Naive thymus-derived CD4-positive, alpha-beta T cell (primary cell): Measurements from ENCODE around the gene CATSPER3. TPM values are rescaled to one million over a fixed set of nuclear protein-coding genes. Genes with fewer than 3 reads are reported as not detected.
A peak's percentile ranks its signal among the peaks of the same experiment; 100 is the strongest.
"Not testable (repeated sequence)": the region's sequence is repeated elsewhere in the genome, so short reads cannot be mapped to it uniquely, and the experiment has no call there.

Experiments
- ATAC-seq: fragments of 150-1000 bp; cut with Tn5 transposase; 2 replicates; pipeline ENCODE4 v1.10.0; 2021; ENCODE audit warnings: mild to moderate bottlenecking, moderate library complexity
- CTCF ChIA-PET: fragments of 350-600 bp; sonication (Branson Sonifier 250); formaldehyde crosslinking; loops from one replicate; lab custom pipeline; 2021; ENCODE audit warnings: antibody characterized with exemption; lab: Charles Lee
- POLR2A ChIA-PET: fragments of 350-600 bp; sonication (Branson Sonifier 250); formaldehyde crosslinking; loops from one replicate; lab custom pipeline; 2021; ENCODE audit warnings: antibody characterized with exemption, inconsistent platforms; lab: Charles Lee
- DNase-seq, 9 donors: peaks; one replicate each; pipeline versions ENCODE4 v3.0.0 to v3.0.0-alpha.2; 2020 to 2022; ENCODE audit warnings: mixed read lengths in 1 of 9
- H3K27ac ChIP-seq: one replicate; pipeline ENCODE4 v1.7.0; 2013; ENCODE audit warnings: mild to moderate bottlenecking, low read depth, low read length, moderate library complexity
- H3K27me3 ChIP-seq, 2 donors: one replicate each; pipeline ENCODE4 v1.7.0; 2013; ENCODE audit warnings: low read length in 2 of 2, mild to moderate bottlenecking in 2 of 2, moderate library complexity in 2 of 2; ENCODE audit not compliant: control insufficient read depth in 2 of 2, insufficient read depth in 2 of 2
- H3K36me3 ChIP-seq, 3 experiments: 1 replicate in 2 of 3; 2 replicates in 1 of 3; pipeline ENCODE4 v1.7.0; 2013; ENCODE audit warnings: low read length in 3 of 3, mild to moderate bottlenecking in 3 of 3, moderate library complexity in 1 of 3; ENCODE audit not compliant: insufficient read depth in 3 of 3, control insufficient read depth in 2 of 3
- H3K4me1 ChIP-seq, 2 donors: one replicate each; pipeline ENCODE4 v1.7.0; 2013; ENCODE audit warnings: low read length in 2 of 2, mild to moderate bottlenecking in 2 of 2, moderate library complexity in 1 of 2; ENCODE audit not compliant: control insufficient read depth in 2 of 2, insufficient read depth in 2 of 2
- H3K4me3 ChIP-seq: 2 replicates; pipeline ENCODE4 v1.7.0; 2013; ENCODE audit warnings: mild to moderate bottlenecking, low read length
- H3K9me3 ChIP-seq, 3 experiments: 1 replicate in 2 of 3; 2 replicates in 1 of 3; pipeline ENCODE4 v1.7.0; 2013; ENCODE audit warnings: low read length in 3 of 3; ENCODE audit not compliant: control insufficient read depth in 2 of 3
- H3K27ac Mint-ChIP-seq, 9 donors: one replicate each; pipeline ENCODE4 v1.8.0; 2020 to 2022; ENCODE audit warnings: mixed read lengths in 9 of 9, mild to moderate bottlenecking in 8 of 9, moderate library complexity in 5 of 9, inconsistent platforms in 2 of 9
- H3K27me3 Mint-ChIP-seq, 5 donors: one replicate each; pipeline ENCODE4 v1.8.0; 2021 to 2022; ENCODE audit warnings: mixed read lengths in 5 of 5, mild to moderate bottlenecking in 1 of 5
- H3K36me3 Mint-ChIP-seq, 5 donors: one replicate each; pipeline ENCODE4 v1.8.0; 2020 to 2022; ENCODE audit warnings: mixed read lengths in 5 of 5, mild to moderate bottlenecking in 3 of 5, inconsistent platforms in 1 of 5
- H3K4me1 Mint-ChIP-seq, 7 donors: one replicate each; pipeline ENCODE4 v1.8.0; 2020 to 2022; ENCODE audit warnings: mixed read lengths in 7 of 7, mild to moderate bottlenecking in 3 of 7, inconsistent platforms in 1 of 7
- H3K4me3 Mint-ChIP-seq, 10 donors: one replicate each; pipeline ENCODE4 v1.8.0; 2020 to 2022; ENCODE audit warnings: mild to moderate bottlenecking in 10 of 10, mixed read lengths in 10 of 10, moderate library complexity in 6 of 10, inconsistent platforms in 2 of 10
- H3K9me3 Mint-ChIP-seq, 11 donors: one replicate each; pipeline ENCODE4 v1.8.0; 2020 to 2022; ENCODE audit warnings: mixed read lengths in 11 of 11, mild to moderate bottlenecking in 4 of 11, inconsistent platforms in 1 of 11, moderate library complexity in 1 of 11
- intact Hi-C, 2 donors: fragments of 100-400 bp; cut with micrococcal nuclease; formaldehyde crosslinking; loops; one replicate each; pipeline ENCODE4 v1.15.1; 2023
- polyA plus RNA-seq, 2 donors: library from polyadenylated mRNA; unstranded; fragments of 300-500 nt; fragmentation: Illumina TruSeq; gene quantifications; one replicate each; pipeline ENCODE4 v1.2.3, GENCODE V29; 2021
- total RNA-seq, 6 experiments: library from RNA in 5 of 6; stranded (reverse) in 5 of 6; gene quantifications; 1 replicate in 5 of 6; 2 replicates in 1 of 6; pipeline ENCODE4 v1.2.3 and lab custom pipeline; 2021 to 2026

CATSPER3 gene
- total and polyA plus RNA-seq, 7 experiments from 2014 or later, result 0.45 to 1.5 (median 0.81) TPM

DNA sequence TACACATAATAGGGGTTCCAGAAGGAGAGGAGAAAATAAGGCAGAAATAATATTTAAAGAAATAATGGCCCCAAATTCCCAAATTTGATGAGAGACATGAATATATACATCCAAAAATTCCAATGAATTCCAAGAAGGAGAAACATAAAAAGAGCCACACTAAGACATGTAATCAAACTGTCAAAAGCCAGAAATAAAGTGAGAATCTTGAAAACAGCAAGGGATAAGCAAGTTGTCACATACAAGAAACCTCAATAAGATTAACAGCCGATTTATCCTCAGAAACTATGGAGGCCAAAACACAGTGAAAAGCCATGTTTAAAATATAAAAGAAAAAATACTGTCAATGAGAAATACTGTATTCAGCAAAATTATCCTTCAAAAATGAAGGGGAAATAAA is 14.5 kb downstream of the CATSPER3 start:
- Mint-ChIP-seq H3K9me3 (peaks cover 11 to 59% (median 31%) of the 10 kb centered on the region in 11 donors), H3K27ac (no peak overlapping the region), H3K36me3 (peaks cover 6 to 28% (median 13%) of the 10 kb centered on the region in 5 donors), H3K4me1 (peaks cover 0 to 2% (median 0%) of the 10 kb centered on the region in 7 donors), H3K4me3 (no peak overlapping the region), H3K27me3 (peaks cover 0 to 10% (median 6%) of the 10 kb centered on the region in 5 donors)
- no peak for ATAC-seq
- no peak overlapping the region for H3K27ac ChIP-seq
- H3K4me3 ChIP-seq, result no peak overlapping the region
- DNase-seq, result no peak
- H3K4me1 ChIP-seq, result no peaks in the 10 kb centered on the region
- H3K36me3 ChIP-seq, result no peaks in the 10 kb centered on the region
- intact Hi-C loops, result no loop called here
- no peaks in the 10 kb centered on the region for H3K27me3 ChIP-seq
- CTCF ChIA-PET, result no interaction called here
- POLR2A ChIA-PET, result no interaction called here
- H3K9me3 ChIP-seq, result peaks cover 0 to 8% (median 0%) of the 10 kb centered on the region in 3 experiments

DNA sequence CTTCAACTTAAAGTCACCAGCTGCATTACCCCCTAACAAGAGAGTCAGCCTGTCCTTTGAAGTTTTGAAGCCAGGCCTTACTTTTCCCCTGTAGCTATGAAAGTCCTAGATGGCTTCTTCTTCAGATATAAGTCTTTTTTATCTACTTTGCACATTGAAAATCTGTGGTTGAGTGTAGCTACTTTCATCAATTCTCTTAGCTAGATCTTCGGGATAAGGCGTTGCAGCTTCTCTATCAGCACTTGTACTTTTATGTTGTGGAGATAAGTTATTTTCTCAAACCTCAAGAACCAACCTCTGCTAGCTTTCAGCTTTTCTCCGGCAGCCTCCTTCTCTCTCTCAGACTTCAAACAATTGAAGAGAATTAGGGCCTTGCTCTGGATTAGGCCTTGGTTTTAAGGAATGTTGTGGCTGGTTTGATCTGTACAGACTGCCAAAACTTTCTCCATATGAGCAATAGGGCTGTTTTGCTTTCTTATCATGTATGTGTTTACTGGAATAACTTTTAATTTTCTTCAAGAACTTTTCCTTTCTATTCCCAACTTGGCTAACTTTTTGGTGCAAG is 21.6 kb downstream of the CATSPER3 start:
- DNase-seq (peak in 1 of 9 donors; percentile 4), ATAC-seq (no peak)
- no peak overlapping the region for H3K4me3 Mint-ChIP-seq
- no peaks in the 10 kb centered on the region for H3K4me1 ChIP-seq
- H3K36me3 ChIP-seq, result no peaks in the 10 kb centered on the region
- no peaks in the 10 kb centered on the region for H3K27me3 ChIP-seq
- H3K9me3 ChIP-seq, result no peaks in the 10 kb centered on the region
- ChIA-PET CTCF (no interaction called here), POLR2A (no interaction called here)
- H3K36me3 Mint-ChIP-seq, result peaks cover 0 to 7% (median 0%) of the 10 kb centered on the region in 5 donors
- H3K27ac ChIP-seq, result no peak overlapping the region
- H3K9me3 Mint-ChIP-seq, result no peaks in the 10 kb centered on the region
- H3K27me3 Mint-ChIP-seq, result peaks cover 0 to 30% (median 0%) of the 10 kb centered on the region in 5 donors
- intact Hi-C loops, result no loop called here
- no peak overlapping the region for H3K4me3 ChIP-seq
- peaks cover 0 to 20% (median 8%) of the 10 kb centered on the region in 7 donors for H3K4me1 Mint-ChIP-seq
- no peak overlapping the region for H3K27ac Mint-ChIP-seq

DNA sequence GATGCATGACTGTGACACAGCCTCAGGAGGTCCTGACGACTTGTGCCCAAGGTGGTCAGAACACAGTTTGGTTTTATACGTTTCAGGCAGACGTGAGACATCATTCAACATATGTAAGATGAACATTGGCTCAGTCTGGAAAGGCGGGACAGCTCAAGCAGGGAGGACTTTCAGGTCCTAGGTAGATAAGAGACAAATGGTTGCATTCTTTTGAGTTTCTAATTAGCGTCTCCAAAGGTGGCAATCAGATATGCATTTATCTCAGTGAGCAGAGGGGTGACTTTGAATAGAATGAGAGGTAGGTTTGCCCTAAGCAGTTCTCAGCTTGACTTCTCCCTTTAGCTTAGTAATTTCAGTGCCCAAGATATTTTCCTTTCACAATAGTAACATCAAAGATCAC is 22.5 kb downstream of the CATSPER3 start:
- H3K36me3 Mint-ChIP-seq, H3K4me1 ChIP-seq, H3K27me3 ChIP-seq, H3K9me3 Mint-ChIP-seq, H3K27ac ChIP-seq, POLR2A ChIA-PET, H3K9me3 ChIP-seq, intact Hi-C loops, H3K4me3 ChIP-seq, ATAC-seq, CTCF ChIA-PET, H3K36me3 ChIP-seq, H3K4me3 Mint-ChIP-seq, DNase-seq, H3K27ac Mint-ChIP-seq: not testable (repeated sequence)
- Mint-ChIP-seq H3K4me1 (peaks cover 0 to 20% (median 8%) of the 10 kb centered on the region in 7 donors), H3K27me3 (peaks cover 0 to 36% (median 0%) of the 10 kb centered on the region in 5 donors)

DNA sequence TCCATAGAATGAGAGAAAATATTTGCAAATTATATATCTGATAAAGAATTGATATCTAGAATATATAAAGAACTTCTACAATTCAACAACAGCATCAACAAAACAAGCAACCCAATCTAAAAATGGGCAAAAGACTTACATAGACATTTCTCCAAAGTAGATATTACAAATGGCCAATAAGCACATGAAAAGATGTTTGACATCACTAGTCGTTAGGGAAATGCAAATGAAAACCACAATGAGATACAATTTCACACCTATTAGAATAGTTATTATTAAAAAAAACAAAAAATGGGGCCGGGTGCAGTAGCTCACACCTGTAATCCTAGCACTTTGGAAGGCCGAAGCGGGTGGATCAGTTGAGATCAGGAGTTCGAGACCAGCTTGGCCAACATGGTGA is 24.4 kb downstream of the CATSPER3 start:
- Histone ChIP-seq H3K4me3 (no peak overlapping the region), H3K9me3 (no peaks in the 10 kb centered on the region), H3K4me1 (no peaks in the 10 kb centered on the region), H3K27ac (no peak overlapping the region), H3K27me3 (no peaks in the 10 kb centered on the region), H3K36me3 (no peaks in the 10 kb centered on the region)
- ATAC-seq, result no peak
- no peak for DNase-seq
- ChIA-PET CTCF (no interaction called here), POLR2A (no interaction called here)
- Mint-ChIP-seq H3K27ac (no peak overlapping the region), H3K9me3 (no peaks in the 10 kb centered on the region), H3K36me3 (peaks cover 0 to 5% (median under 1%) of the 10 kb centered on the region in 5 donors), H3K4me3 (no peak overlapping the region), H3K4me1 (peaks cover 0 to 20% (median 8%) of the 10 kb centered on the region in 7 donors), H3K27me3 (peaks cover 0 to 31% (median 0%) of the 10 kb centered on the region in 5 donors)
- intact Hi-C loops, result no loop called here

DNA sequence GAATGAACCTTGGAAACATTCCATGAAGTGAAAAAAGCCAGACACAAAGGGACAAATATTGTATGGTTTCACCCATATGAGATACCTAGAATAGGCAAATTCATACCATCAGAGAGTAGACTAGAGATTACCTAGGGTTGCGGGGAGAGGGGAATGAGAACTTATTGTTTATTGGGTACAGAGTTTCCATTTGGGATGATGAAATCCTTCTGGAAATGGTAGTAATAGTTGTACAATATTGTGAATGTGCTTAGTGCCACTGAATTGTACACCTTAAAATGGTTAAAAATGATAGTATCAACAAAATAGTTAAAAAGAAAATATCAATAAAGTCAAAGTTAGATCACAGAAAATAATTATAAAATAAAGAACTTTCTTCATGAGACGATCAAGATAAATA is 25.5 kb downstream of the CATSPER3 start:
- ATAC-seq (no peak), DNase-seq (no peak)
- Histone ChIP-seq H3K36me3 (no peaks in the 10 kb centered on the region), H3K9me3 (no peaks in the 10 kb centered on the region), H3K27ac (no peak overlapping the region), H3K27me3 (no peaks in the 10 kb centered on the region), H3K4me3 (no peak overlapping the region), H3K4me1 (no peaks in the 10 kb centered on the region)
- ChIA-PET POLR2A (no interaction called here), CTCF (no interaction called here)
- peaks cover 0 to 19% (median 7%) of the 10 kb centered on the region in 7 donors for H3K4me1 Mint-ChIP-seq
- H3K9me3 Mint-ChIP-seq, result peaks cover 0 to 2% (median 0%) of the 10 kb centered on the region in 11 donors
- H3K4me3 Mint-ChIP-seq, result no peak overlapping the region
- H3K36me3 Mint-ChIP-seq, result peaks cover 0 to 10% (median 5%) of the 10 kb centered on the region in 5 donors
- H3K27ac Mint-ChIP-seq, result no peak overlapping the region
- peaks cover 0 to 28% (median 0%) of the 10 kb centered on the region in 5 donors for H3K27me3 Mint-ChIP-seq
- intact Hi-C loops, result no loop called here

DNA sequence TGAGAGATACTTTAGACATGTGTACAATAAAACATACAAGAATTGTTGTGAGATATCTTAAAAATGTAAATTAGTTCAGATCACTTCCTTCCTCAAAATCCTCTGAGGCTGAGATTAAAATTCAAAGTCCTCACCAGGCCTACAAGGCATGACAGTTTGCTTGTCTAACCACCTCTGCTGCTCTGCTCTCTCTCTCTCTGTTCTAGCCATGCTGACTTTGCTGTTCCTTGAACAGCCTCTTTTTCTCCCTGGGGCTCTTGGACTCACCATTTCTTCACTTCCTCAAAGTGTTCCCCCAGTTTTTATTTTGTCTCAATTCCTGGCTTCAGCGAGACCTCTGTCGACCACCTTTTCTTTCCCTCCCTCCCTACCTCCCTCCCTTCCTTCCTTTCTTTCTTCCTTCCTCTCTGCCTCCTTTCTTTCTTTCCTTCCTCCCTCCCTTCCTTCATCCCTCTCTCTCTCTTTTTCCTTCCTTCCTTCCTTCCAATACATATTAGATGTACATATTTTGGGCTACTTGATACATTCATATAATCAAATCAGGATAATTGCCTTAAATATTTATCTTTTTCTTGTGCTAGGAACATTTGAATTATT is 27.0 kb downstream of the CATSPER3 start:
- Mint-ChIP-seq H3K36me3 (peaks cover 0 to 10% (median 4%) of the 10 kb centered on the region in 5 donors), H3K27ac (no peak overlapping the region), H3K9me3 (peaks cover 0 to 5% (median 0%) of the 10 kb centered on the region in 11 donors), H3K27me3 (peaks cover 0 to 26% (median 0%) of the 10 kb centered on the region in 5 donors), H3K4me1 (peaks cover 0 to 4% (median 1%) of the 10 kb centered on the region in 7 donors), H3K4me3 (no peak overlapping the region)
- POLR2A ChIA-PET, result no interaction called here
- intact Hi-C loops, result no loop called here
- DNase-seq (no peak), ATAC-seq (no peak)
- H3K36me3 ChIP-seq, result no peaks in the 10 kb centered on the region
- H3K4me3 ChIP-seq, result no peak overlapping the region
- H3K27me3 ChIP-seq, result no peaks in the 10 kb centered on the region
- CTCF ChIA-PET, result no interaction called here
- no peak overlapping the region for H3K27ac ChIP-seq
- H3K9me3 ChIP-seq, result no peaks in the 10 kb centered on the region
- no peaks in the 10 kb centered on the region for H3K4me1 ChIP-seq
